WTC11 (cell line): ENCODE measurements around the gene GALNT13. TPM values are rescaled to one million over a fixed set of nuclear protein-coding genes. Genes with fewer than 3 reads are reported as not detected.

Experiments used
- ATAC-seq: fragments of 200-7000 bp; cut with Tn5 transposase; 2 replicates; pipeline ENCODE4 v1.10.0; 2021; ENCODE audit warnings: mild to moderate bottlenecking, moderate library complexity
- CTCF ChIA-PET: fragments of 300-600 bp; sonication (Branson Sonifier 250); formaldehyde crosslinking; loops from one replicate; lab custom pipeline; 2021; ENCODE audit warnings: antibody characterized with exemption; lab: Charles Lee
- POLR2A ChIA-PET: fragments of 350-600 bp; sonication (Branson Sonifier 250); formaldehyde crosslinking; loops from one replicate; lab custom pipeline; 2021; ENCODE audit warnings: antibody characterized with exemption; lab: Charles Lee
- DNase-seq: peaks from one replicate; pipeline ENCODE4 v3.0.0; 2021; ENCODE audit warnings: low spot score
- H3K27ac Mint-ChIP-seq: 2 replicates; pipeline ENCODE4 v1.8.0; 2021; ENCODE audit warnings: mixed read lengths
- H3K27me3 Mint-ChIP-seq: 2 replicates; pipeline ENCODE4 v1.8.0; 2021; ENCODE audit warnings: low read depth, mild to moderate bottlenecking, moderate library complexity, mixed read lengths
- H3K36me3 Mint-ChIP-seq: 2 replicates; pipeline ENCODE4 v1.8.0; 2021; ENCODE audit warnings: mixed read lengths
- H3K4me1 Mint-ChIP-seq: 2 replicates; pipeline ENCODE4 v1.8.0; 2022; ENCODE audit warnings: mixed read lengths
- H3K4me3 Mint-ChIP-seq: 2 replicates; pipeline ENCODE4 v1.8.0; 2021; ENCODE audit warnings: mild to moderate bottlenecking, moderate library complexity, mixed read lengths
- H3K9me3 Mint-ChIP-seq: 2 replicates; pipeline ENCODE4 v1.8.0; 2021; ENCODE audit warnings: mixed read lengths
- CREB1 ChIP-seq: sonication (generic); formaldehyde crosslinking; IDR thresholded peaks from 2 replicates; pipeline ENCODE4 v1.8.0; 2023; ENCODE audit warnings: mild to moderate bottlenecking, missing genetic modification reagents
- CREM ChIP-seq: sonication (generic); formaldehyde crosslinking; IDR thresholded peaks from 2 replicates; pipeline ENCODE4 v1.8.1; 2022; ENCODE audit warnings: mild to moderate bottlenecking, missing genetic modification reagents, moderate library complexity
- ERG ChIP-seq: fragments of 250-450 bp; sonication (Bioruptor Pico); IDR thresholded peaks from 2 replicates; pipeline ENCODE4 v1.8.0; 2021; ENCODE audit warnings: mild to moderate bottlenecking
- ESRRA ChIP-seq: sonication (generic); formaldehyde crosslinking; IDR thresholded peaks from 2 replicates; pipeline ENCODE4 v1.8.1; 2022; ENCODE audit warnings: mild to moderate bottlenecking, missing genetic modification reagents, borderline replicate concordance
- FOXP1 ChIP-seq: sonication (generic); formaldehyde crosslinking; IDR thresholded peaks from 2 replicates; pipeline ENCODE4 v1.8.0; 2022; ENCODE audit warnings: missing genetic modification reagents, mild to moderate bottlenecking, moderate library complexity, borderline replicate concordance
- IRF1 ChIP-seq: sonication (generic); formaldehyde crosslinking; IDR thresholded peaks from 2 replicates; pipeline ENCODE4 v1.8.0; 2023; ENCODE audit warnings: missing genetic modification reagents
- IRF2 ChIP-seq: sonication (generic); formaldehyde crosslinking; IDR thresholded peaks from 2 replicates; pipeline ENCODE4 v1.8.0; 2022; ENCODE audit warnings: low read depth, missing genetic modification reagents, borderline replicate concordance
- JUN ChIP-seq: sonication (generic); formaldehyde crosslinking; IDR thresholded peaks from 2 replicates; pipeline ENCODE4 v1.8.0; 2023; ENCODE audit warnings: mild to moderate bottlenecking, missing genetic modification reagents
- MAX ChIP-seq: sonication (generic); formaldehyde crosslinking; IDR thresholded peaks from 2 replicates; pipeline ENCODE4 v1.8.0; 2022; ENCODE audit warnings: mild to moderate bottlenecking, missing genetic modification reagents
- MLX ChIP-seq: sonication (generic); formaldehyde crosslinking; IDR thresholded peaks from 2 replicates; pipeline ENCODE4 v1.8.1; 2023; ENCODE audit warnings: mild to moderate bottlenecking, missing genetic modification reagents, moderate library complexity
- MYBL2 ChIP-seq: sonication (generic); formaldehyde crosslinking; IDR thresholded peaks from 2 replicates; pipeline ENCODE4 v1.8.1; 2023; ENCODE audit warnings: mild to moderate bottlenecking, moderate library complexity, missing genetic modification reagents
- NFE2L1 ChIP-seq: sonication (generic); formaldehyde crosslinking; IDR thresholded peaks from 2 replicates; pipeline ENCODE4 v1.8.1; 2023; ENCODE audit warnings: missing genetic modification reagents
- NFYB ChIP-seq: sonication (generic); formaldehyde crosslinking; conservative IDR thresholded peaks from 2 replicates; pipeline ENCODE4 v1.8.0; 2022; ENCODE audit warnings: low read depth, missing genetic modification reagents
- NR1H2 ChIP-seq: sonication (generic); formaldehyde crosslinking; IDR thresholded peaks from 2 replicates; pipeline ENCODE4 v1.9.0; 2021; ENCODE audit warnings: mild to moderate bottlenecking, moderate library complexity, missing genetic modification reagents
- NR2C2 ChIP-seq: sonication (generic); formaldehyde crosslinking; IDR thresholded peaks from 2 replicates; pipeline ENCODE4 v1.8.0; 2022; ENCODE audit warnings: mild to moderate bottlenecking, missing genetic modification reagents
- SMAD3 ChIP-seq: sonication (generic); formaldehyde crosslinking; IDR thresholded peaks from 2 replicates; pipeline ENCODE4 v1.8.0; 2022; ENCODE audit warnings: missing genetic modification reagents, mild to moderate bottlenecking, borderline replicate concordance
- SOX15 ChIP-seq: fragments of 250-450 bp; sonication (Bioruptor Pico); IDR thresholded peaks from 2 replicates; pipeline ENCODE4 v1.9.0; 2021; ENCODE audit warnings: mild to moderate bottlenecking
- TEAD4 ChIP-seq: sonication (generic); formaldehyde crosslinking; IDR thresholded peaks from 2 replicates; pipeline ENCODE4 v1.8.0; 2022; ENCODE audit warnings: mild to moderate bottlenecking, missing genetic modification reagents
- ZNF232 ChIP-seq: sonication (generic); formaldehyde crosslinking; IDR thresholded peaks from 2 replicates; pipeline ENCODE4 v1.8.0; 2022; ENCODE audit warnings: mild to moderate bottlenecking, missing genetic modification reagents
- ZNF263 ChIP-seq: sonication (generic); formaldehyde crosslinking; IDR thresholded peaks from 2 replicates; pipeline ENCODE4 v1.8.1; 2022; ENCODE audit warnings: low read depth, mild to moderate bottlenecking, moderate library complexity, missing genetic modification reagents
- ZNF317 ChIP-seq: sonication (generic); formaldehyde crosslinking; IDR thresholded peaks from 2 replicates; pipeline ENCODE4 v1.8.1; 2023; ENCODE audit warnings: low read depth, mild to moderate bottlenecking, moderate library complexity, missing genetic modification reagents, borderline replicate concordance
- ZSCAN18 ChIP-seq: fragments of 250-450 bp; sonication (Bioruptor Pico); IDR thresholded peaks from 2 replicates; pipeline ENCODE4 v2.1.2; 2022; ENCODE audit warnings: mild to moderate bottlenecking, moderate library complexity
- total RNA-seq: library from RNA; stranded (reverse); gene quantifications from 3 replicates; pipeline ENCODE4 v1.2.3, GENCODE V29; 2021
- TF ChIP-seq, protein P1 (sequence below): sonication (generic); formaldehyde crosslinking; conservative IDR thresholded peaks from 2 replicates; pipeline ENCODE4 v1.8.1; 2023; ENCODE audit warnings: mild to moderate bottlenecking, low read depth, missing genetic modification reagents, moderate library complexity
- TF ChIP-seq, protein P2 (sequence below): fragments of 250-450 bp; sonication (Bioruptor Pico); IDR thresholded peaks from 2 replicates; pipeline ENCODE4 v1.9.0; 2021; ENCODE audit warnings: mild to moderate bottlenecking, borderline replicate concordance

GALNT13 gene
- total RNA-seq, 1 experiment from 2014 or later = 9.9 TPM

GRCh38 chr2:154203206-154203605 lies 331.5 kb downstream of the GALNT13 start (continued):
- no peak for TF ChIP-seq MLX
- no peak for TF ChIP-seq JUN (CRISPR knock-in tag)
- TF ChIP-seq ZNF317 (CRISPR knock-in tag) = no peak
- no peak for TF ChIP-seq CREM
- no peak for TF ChIP-seq ERG (CRISPR knock-in tag)
- no peak for TF ChIP-seq ZNF263 (CRISPR knock-in tag)
- no peak for TF ChIP-seq NR2C2 (CRISPR knock-in tag)

DNA sequence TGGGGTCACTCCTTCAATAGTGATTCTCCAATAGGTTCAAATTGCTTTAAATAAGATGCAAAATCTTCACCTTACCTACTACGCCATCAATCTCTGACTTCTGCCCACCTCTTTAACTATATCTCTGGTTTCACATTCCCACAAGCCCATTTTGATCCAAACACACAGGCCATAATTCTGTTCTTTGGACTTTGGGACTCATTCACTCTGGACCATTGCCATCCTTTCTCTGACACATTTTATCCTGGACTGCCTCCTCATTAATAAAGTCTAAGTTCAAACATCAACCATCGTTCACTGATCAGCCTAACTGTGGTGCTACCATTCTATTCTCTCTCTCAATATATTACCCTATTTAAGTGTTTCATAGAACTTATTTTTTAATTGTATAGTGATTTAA lies 332.2 kb downstream of the GALNT13 start:
- CTCF ChIA-PET = no interaction called here
- peaks cover 2% of the 10 kb centered on the region; the same call in 1 of the 2 replicates for H3K4me1 Mint-ChIP-seq

More for the DNA sequence above, 332.2 kb downstream of the GALNT13 start:
- Mint-ChIP-seq H3K27me3 (no peaks in the 10 kb centered on the region), H3K4me3 (no peak overlapping the region), H3K9me3 (no peaks in the 10 kb centered on the region), H3K27ac (no peak overlapping the region), H3K36me3 (no peaks in the 10 kb centered on the region)
- TF ChIP-seq, protein P1, sequence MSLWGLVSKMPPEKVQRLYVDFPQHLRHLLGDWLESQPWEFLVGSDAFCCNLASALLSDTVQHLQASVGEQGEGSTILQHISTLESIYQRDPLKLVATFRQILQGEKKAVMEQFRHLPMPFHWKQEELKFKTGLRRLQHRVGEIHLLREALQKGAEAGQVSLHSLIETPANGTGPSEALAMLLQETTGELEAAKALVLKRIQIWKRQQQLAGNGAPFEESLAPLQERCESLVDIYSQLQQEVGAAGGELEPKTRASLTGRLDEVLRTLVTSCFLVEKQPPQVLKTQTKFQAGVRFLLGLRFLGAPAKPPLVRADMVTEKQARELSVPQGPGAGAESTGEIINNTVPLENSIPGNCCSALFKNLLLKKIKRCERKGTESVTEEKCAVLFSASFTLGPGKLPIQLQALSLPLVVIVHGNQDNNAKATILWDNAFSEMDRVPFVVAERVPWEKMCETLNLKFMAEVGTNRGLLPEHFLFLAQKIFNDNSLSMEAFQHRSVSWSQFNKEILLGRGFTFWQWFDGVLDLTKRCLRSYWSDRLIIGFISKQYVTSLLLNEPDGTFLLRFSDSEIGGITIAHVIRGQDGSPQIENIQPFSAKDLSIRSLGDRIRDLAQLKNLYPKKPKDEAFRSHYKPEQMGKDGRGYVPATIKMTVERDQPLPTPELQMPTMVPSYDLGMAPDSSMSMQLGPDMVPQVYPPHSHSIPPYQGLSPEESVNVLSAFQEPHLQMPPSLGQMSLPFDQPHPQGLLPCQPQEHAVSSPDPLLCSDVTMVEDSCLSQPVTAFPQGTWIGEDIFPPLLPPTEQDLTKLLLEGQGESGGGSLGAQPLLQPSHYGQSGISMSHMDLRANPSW (CRISPR knock-in tag) = no peak
- no peak for TF ChIP-seq NFYB
- no peak for TF ChIP-seq NFE2L1 (CRISPR knock-in tag)
- TF ChIP-seq, protein P2, sequence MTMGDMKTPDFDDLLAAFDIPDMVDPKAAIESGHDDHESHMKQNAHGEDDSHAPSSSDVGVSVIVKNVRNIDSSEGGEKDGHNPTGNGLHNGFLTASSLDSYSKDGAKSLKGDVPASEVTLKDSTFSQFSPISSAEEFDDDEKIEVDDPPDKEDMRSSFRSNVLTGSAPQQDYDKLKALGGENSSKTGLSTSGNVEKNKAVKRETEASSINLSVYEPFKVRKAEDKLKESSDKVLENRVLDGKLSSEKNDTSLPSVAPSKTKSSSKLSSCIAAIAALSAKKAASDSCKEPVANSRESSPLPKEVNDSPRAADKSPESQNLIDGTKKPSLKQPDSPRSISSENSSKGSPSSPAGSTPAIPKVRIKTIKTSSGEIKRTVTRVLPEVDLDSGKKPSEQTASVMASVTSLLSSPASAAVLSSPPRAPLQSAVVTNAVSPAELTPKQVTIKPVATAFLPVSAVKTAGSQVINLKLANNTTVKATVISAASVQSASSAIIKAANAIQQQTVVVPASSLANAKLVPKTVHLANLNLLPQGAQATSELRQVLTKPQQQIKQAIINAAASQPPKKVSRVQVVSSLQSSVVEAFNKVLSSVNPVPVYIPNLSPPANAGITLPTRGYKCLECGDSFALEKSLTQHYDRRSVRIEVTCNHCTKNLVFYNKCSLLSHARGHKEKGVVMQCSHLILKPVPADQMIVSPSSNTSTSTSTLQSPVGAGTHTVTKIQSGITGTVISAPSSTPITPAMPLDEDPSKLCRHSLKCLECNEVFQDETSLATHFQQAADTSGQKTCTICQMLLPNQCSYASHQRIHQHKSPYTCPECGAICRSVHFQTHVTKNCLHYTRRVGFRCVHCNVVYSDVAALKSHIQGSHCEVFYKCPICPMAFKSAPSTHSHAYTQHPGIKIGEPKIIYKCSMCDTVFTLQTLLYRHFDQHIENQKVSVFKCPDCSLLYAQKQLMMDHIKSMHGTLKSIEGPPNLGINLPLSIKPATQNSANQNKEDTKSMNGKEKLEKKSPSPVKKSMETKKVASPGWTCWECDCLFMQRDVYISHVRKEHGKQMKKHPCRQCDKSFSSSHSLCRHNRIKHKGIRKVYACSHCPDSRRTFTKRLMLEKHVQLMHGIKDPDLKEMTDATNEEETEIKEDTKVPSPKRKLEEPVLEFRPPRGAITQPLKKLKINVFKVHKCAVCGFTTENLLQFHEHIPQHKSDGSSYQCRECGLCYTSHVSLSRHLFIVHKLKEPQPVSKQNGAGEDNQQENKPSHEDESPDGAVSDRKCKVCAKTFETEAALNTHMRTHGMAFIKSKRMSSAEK (CRISPR knock-in tag) = no peak
- no peak for TF ChIP-seq ESRRA (CRISPR knock-in tag)
- no peak for TF ChIP-seq IRF1 (CRISPR knock-in tag)
- TF ChIP-seq FOXP1 (CRISPR knock-in tag) = no peak
- TF ChIP-seq NR1H2 (CRISPR knock-in tag) = no peak
- no peak for TF ChIP-seq MYBL2 (CRISPR knock-in tag)
- no peak for TF ChIP-seq SMAD3 (CRISPR knock-in tag)
- TF ChIP-seq MAX (CRISPR knock-in tag) = no peak
- no peak for TF ChIP-seq IRF2 (CRISPR knock-in tag)
- TF ChIP-seq NR2C2 (CRISPR knock-in tag) = no peak
- TF ChIP-seq SOX15 (CRISPR knock-in tag) = no peak
- TF ChIP-seq ZSCAN18 (CRISPR knock-in tag) = no peak
- no peak for TF ChIP-seq TEAD4 (CRISPR knock-in tag)
- TF ChIP-seq CREB1 = no peak
- TF ChIP-seq ZNF232 (CRISPR knock-in tag) = no peak
- POLR2A ChIA-PET = no interaction called here
- DNase-seq (no peak), ATAC-seq (no peak)
